SK-N-SH (cell line): Measurements from ENCODE around the gene ATP2B2.

ENCODE experiments used
- CHD2 ChIP-seq: fragments of 150-350 bp; IDR thresholded peaks from 2 replicates; pipeline ENCODE4 v1.6.1; 2018; ENCODE audit warnings: low read length; ENCODE audit not compliant: partially characterized antibody
- EP300 ChIP-seq, 2 experiments: IDR thresholded peaks; 2 replicates each; pipeline versions ENCODE4 v1.4.0 to v1.6.1; 2012; ENCODE audit warnings: borderline replicate concordance in 1 of 2, low read depth in 1 of 2, low read length in 1 of 2
- FOSL2 ChIP-seq: IDR thresholded peaks from 2 replicates; pipeline ENCODE4 v1.4.0; 2012; ENCODE audit warnings: low read depth, mild to moderate bottlenecking, moderate library complexity, borderline replicate concordance
- JUND ChIP-seq: IDR thresholded peaks from 2 replicates; pipeline ENCODE4 v1.4.0; 2012
- RCOR1 ChIP-seq: fragments of 150-350 bp; IDR thresholded peaks from 2 replicates; pipeline ENCODE4 v1.6.1; 2017; ENCODE audit warnings: antibody characterized with exemption, low read length
- TF ChIP-seq, protein P1 (sequence below): fragments of 200-600 bp; sonication (generic); IDR thresholded peaks from 2 replicates; pipeline ENCODE4 v1.6.1; 2017; ENCODE audit warnings: antibody characterized with exemption, mild to moderate bottlenecking, moderate library complexity
- TF ChIP-seq, protein P2 (sequence below): fragments of 150-350 bp; IDR thresholded peaks from 2 replicates; pipeline ENCODE4 v1.6.1; 2017; ENCODE audit warnings: antibody characterized with exemption, low read length, low read depth, borderline replicate concordance
- TF ChIP-seq, protein P3 (sequence below): IDR thresholded peaks from 2 replicates; pipeline ENCODE4 v1.6.1; 2012; ENCODE audit warnings: mild to moderate bottlenecking, low read depth, low read length, moderate library complexity

DNA sequence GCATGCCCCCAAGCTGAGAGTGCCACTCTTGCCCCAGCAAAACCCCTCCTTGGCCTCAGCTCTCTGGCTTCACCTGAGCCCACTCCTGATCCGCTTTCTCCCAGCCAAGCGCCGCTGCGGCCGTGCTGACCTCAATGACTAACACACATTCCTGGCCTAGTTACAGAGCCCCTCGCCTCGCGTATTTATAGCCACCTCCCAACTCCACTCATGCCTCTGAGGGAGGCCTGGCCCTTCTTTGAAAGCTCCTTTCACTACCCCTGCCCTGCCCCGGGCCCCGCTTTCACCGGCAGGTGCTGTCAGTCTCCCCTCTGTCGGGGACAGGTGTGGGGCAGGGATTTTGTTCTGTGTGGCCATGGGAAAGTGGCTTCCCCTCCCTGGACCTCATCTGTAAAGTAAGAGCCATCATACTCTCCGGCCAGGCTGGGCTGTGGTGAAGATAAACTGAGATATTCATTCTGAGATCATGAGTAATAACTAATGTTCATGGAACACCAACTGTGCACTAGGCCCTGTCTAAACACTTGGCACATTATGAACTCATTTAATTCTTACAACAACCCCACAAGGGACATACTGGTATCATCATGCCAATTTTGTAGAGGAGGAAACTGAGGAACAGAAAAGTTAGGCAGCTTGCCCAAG lies 13.2 kb upstream of the ATP2B2 start:
- TF ChIP-seq EP300 (IDR thresholded peaks at IDR 0.05; ENCODE audit: borderline replicate concordance in 1 of 2, low read depth in 1 of 2, low read length in 1 of 2) (no peak), CHD2 (no peak), FOSL2 (no peak), JUND (no peak), RCOR1 (no peak)
- TF ChIP-seq, protein P1, sequence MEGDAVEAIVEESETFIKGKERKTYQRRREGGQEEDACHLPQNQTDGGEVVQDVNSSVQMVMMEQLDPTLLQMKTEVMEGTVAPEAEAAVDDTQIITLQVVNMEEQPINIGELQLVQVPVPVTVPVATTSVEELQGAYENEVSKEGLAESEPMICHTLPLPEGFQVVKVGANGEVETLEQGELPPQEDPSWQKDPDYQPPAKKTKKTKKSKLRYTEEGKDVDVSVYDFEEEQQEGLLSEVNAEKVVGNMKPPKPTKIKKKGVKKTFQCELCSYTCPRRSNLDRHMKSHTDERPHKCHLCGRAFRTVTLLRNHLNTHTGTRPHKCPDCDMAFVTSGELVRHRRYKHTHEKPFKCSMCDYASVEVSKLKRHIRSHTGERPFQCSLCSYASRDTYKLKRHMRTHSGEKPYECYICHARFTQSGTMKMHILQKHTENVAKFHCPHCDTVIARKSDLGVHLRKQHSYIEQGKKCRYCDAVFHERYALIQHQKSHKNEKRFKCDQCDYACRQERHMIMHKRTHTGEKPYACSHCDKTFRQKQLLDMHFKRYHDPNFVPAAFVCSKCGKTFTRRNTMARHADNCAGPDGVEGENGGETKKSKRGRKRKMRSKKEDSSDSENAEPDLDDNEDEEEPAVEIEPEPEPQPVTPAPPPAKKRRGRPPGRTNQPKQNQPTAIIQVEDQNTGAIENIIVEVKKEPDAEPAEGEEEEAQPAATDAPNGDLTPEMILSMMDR = no peak
- TF ChIP-seq, protein P2, sequence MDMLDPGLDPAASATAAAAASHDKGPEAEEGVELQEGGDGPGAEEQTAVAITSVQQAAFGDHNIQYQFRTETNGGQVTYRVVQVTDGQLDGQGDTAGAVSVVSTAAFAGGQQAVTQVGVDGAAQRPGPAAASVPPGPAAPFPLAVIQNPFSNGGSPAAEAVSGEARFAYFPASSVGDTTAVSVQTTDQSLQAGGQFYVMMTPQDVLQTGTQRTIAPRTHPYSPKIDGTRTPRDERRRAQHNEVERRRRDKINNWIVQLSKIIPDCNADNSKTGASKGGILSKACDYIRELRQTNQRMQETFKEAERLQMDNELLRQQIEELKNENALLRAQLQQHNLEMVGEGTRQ = no peak
- TF ChIP-seq, protein P3, sequence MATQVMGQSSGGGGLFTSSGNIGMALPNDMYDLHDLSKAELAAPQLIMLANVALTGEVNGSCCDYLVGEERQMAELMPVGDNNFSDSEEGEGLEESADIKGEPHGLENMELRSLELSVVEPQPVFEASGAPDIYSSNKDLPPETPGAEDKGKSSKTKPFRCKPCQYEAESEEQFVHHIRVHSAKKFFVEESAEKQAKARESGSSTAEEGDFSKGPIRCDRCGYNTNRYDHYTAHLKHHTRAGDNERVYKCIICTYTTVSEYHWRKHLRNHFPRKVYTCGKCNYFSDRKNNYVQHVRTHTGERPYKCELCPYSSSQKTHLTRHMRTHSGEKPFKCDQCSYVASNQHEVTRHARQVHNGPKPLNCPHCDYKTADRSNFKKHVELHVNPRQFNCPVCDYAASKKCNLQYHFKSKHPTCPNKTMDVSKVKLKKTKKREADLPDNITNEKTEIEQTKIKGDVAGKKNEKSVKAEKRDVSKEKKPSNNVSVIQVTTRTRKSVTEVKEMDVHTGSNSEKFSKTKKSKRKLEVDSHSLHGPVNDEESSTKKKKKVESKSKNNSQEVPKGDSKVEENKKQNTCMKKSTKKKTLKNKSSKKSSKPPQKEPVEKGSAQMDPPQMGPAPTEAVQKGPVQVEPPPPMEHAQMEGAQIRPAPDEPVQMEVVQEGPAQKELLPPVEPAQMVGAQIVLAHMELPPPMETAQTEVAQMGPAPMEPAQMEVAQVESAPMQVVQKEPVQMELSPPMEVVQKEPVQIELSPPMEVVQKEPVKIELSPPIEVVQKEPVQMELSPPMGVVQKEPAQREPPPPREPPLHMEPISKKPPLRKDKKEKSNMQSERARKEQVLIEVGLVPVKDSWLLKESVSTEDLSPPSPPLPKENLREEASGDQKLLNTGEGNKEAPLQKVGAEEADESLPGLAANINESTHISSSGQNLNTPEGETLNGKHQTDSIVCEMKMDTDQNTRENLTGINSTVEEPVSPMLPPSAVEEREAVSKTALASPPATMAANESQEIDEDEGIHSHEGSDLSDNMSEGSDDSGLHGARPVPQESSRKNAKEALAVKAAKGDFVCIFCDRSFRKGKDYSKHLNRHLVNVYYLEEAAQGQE = no peak
